SK-N-SH (cell line): ENCODE measurements around the gene SLC1A7. TPM values are rescaled to one million over a fixed set of nuclear protein-coding genes. Genes with fewer than 3 reads are reported as not detected.
A peak's percentile ranks its signal among the peaks of the same experiment; 100 is the strongest.

ENCODE experiments used
- CTCF ChIA-PET: fragments of 300-600, 350-600 bp; formaldehyde crosslinking; extraction: SDS; loops from one replicate; lab custom pipeline; 2021; lab: Yijun Ruan, JAX
- POLR2A ChIA-PET: fragments of 350-600 bp; sonication (Branson Sonifier 250); formaldehyde crosslinking; extraction: SDS; loops from one replicate; lab custom pipeline; 2020; ENCODE audit warnings: antibody characterized with exemption, inconsistent platforms; lab: Yijun Ruan, JAX
- DNase-seq: peaks from one replicate; pipeline ENCODE4 v3.0.0; 2012
- H2AFZ ChIP-seq: fragments of 200-600 bp; sonication (generic); 2 replicates; pipeline ENCODE4 v1.8.1; 2016; ENCODE audit warnings: antibody characterized with exemption, mild to moderate bottlenecking, low read depth
- H3F3A ChIP-seq: fragments of 200-600 bp; sonication (generic); replicated peaks from 2 replicates; pipeline ENCODE3; 2016; ENCODE audit warnings: antibody characterized with exemption, mild to moderate bottlenecking; ENCODE audit not compliant: insufficient read depth
- H3K27ac ChIP-seq, 2 experiments: fragments of 200-500 bp in 1 of 2; fragments of 200-600 bp in 1 of 2; sonication (Bioruptor generic) in 1 of 2; sonication (generic), shearing (Covaris generic) in 1 of 2; 2 replicates each; pipeline versions ENCODE4 v1.5.1 to v1.6.1; 2014 to 2016; ENCODE audit warnings: low read depth in 2 of 2, inconsistent platforms in 1 of 2, low read length in 1 of 2, mild to moderate bottlenecking in 1 of 2, mixed read lengths in 1 of 2
- H3K27me3 ChIP-seq: fragments of 200-600 bp; sonication (generic), shearing (Covaris generic); 2 replicates; pipeline ENCODE4 v1.6.1; 2016; ENCODE audit warnings: mixed run types; ENCODE audit not compliant: insufficient read depth
- H3K36me3 ChIP-seq, 2 experiments: fragments of 200-500 bp in 1 of 2; fragments of 200-600 bp in 1 of 2; sonication (Bioruptor generic) in 1 of 2; sonication (generic) in 1 of 2; replicated peaks in 1 of 2; 2 replicates each; pipeline versions ENCODE3 to v1.5.1; 2014 to 2016; ENCODE audit warnings: low read length in 1 of 2, mild to moderate bottlenecking in 1 of 2; ENCODE audit not compliant: insufficient read depth in 2 of 2, control insufficient read depth in 1 of 2
- H3K4me1 ChIP-seq, 2 experiments: fragments of 200-500 bp in 1 of 2; fragments of 200-600 bp in 1 of 2; sonication (Bioruptor generic) in 1 of 2; sonication (generic), shearing (Covaris generic) in 1 of 2; 2 replicates each; pipeline versions ENCODE4 v1.5.1 to v1.6.1; 2014 to 2016; ENCODE audit warnings: low read depth in 1 of 2, low read length in 1 of 2, mixed run types in 1 of 2; ENCODE audit not compliant: insufficient read depth in 2 of 2, control insufficient read depth in 1 of 2
- H3K4me2 ChIP-seq: fragments of 200-600 bp; sonication (generic), shearing (Covaris generic); 2 replicates; pipeline ENCODE4 v1.6.1; 2017; ENCODE audit warnings: mixed run types
- H3K4me3 ChIP-seq, 2 experiments: fragments of 200-500 bp in 1 of 2; fragments of 200-600 bp in 1 of 2; sonication (Bioruptor generic) in 1 of 2; sonication (generic), shearing (Covaris generic) in 1 of 2; 2 replicates each; pipeline versions ENCODE4 v1.5.1 to v1.8.1; 2014 to 2016; ENCODE audit warnings: low read depth in 2 of 2, inconsistent platforms in 1 of 2, low read length in 1 of 2, mild to moderate bottlenecking in 1 of 2, mixed read lengths in 1 of 2, moderate library complexity in 1 of 2
- H3K79me2 ChIP-seq: fragments of 200-600 bp; sonication (generic); 2 replicates; pipeline ENCODE4 v1.8.1; 2017; ENCODE audit warnings: mild to moderate bottlenecking; ENCODE audit not compliant: insufficient read depth
- H3K9ac ChIP-seq: fragments of 200-600 bp; sonication (generic); 2 replicates; pipeline ENCODE4 v1.6.1; 2017; ENCODE audit warnings: mixed run types
- H3K9me2 ChIP-seq: fragments of 200-600 bp; sonication (generic); 2 replicates; pipeline ENCODE4 v1.6.1; 2017; ENCODE audit warnings: mixed run types
- H3K9me3 ChIP-seq: fragments of 200-600 bp; sonication (generic); 2 replicates; pipeline ENCODE4 v1.6.1; 2017; ENCODE audit warnings: mixed run types, mild to moderate bottlenecking, moderate library complexity
- H4K20me1 ChIP-seq: fragments of 200-600 bp; sonication (generic); 2 replicates; pipeline ENCODE4 v1.6.1; 2017; ENCODE audit warnings: mild to moderate bottlenecking, mixed run types; ENCODE audit not compliant: insufficient read depth
- CHD2 ChIP-seq: fragments of 150-350 bp; IDR thresholded peaks from 2 replicates; pipeline ENCODE4 v1.6.1; 2018; ENCODE audit warnings: low read length; ENCODE audit not compliant: partially characterized antibody
- EP300 ChIP-seq, 2 experiments: IDR thresholded peaks; 2 replicates each; pipeline versions ENCODE4 v1.4.0 to v1.6.1; 2012; ENCODE audit warnings: borderline replicate concordance in 1 of 2, low read depth in 1 of 2, low read length in 1 of 2
- FOSL2 ChIP-seq: IDR thresholded peaks from 2 replicates; pipeline ENCODE4 v1.4.0; 2012; ENCODE audit warnings: low read depth, mild to moderate bottlenecking, moderate library complexity, borderline replicate concordance
- FOXJ3 ChIP-seq: sonication (generic); formaldehyde crosslinking; IDR thresholded peaks from 2 replicates; pipeline ENCODE4 v1.5.1; 2020; ENCODE audit warnings: mild to moderate bottlenecking, missing genetic modification reagents
- JUND ChIP-seq: IDR thresholded peaks from 2 replicates; pipeline ENCODE4 v1.4.0; 2012
- NFIC ChIP-seq: IDR thresholded peaks from 2 replicates; pipeline ENCODE4 v1.4.0; 2012; ENCODE audit warnings: borderline replicate concordance
- PBX3 ChIP-seq: IDR thresholded peaks from 2 replicates; pipeline ENCODE4; 2012
- POLR2AphosphoS5 ChIP-seq: IDR thresholded peaks from 2 replicates; pipeline ENCODE4 v1.6.1; 2012; ENCODE audit warnings: low read depth, low read length
- SIN3A ChIP-seq: IDR thresholded peaks from 2 replicates; pipeline ENCODE4 v1.6.1; 2012; ENCODE audit warnings: low read depth, mild to moderate bottlenecking, low read length, moderate library complexity, borderline replicate concordance
- TCF12 ChIP-seq: IDR thresholded peaks from 2 replicates; pipeline ENCODE4 v1.4.0; 2012
- YY1 ChIP-seq: IDR thresholded peaks from 2 replicates; pipeline ENCODE4 v1.4.0; 2012; ENCODE audit warnings: low read depth, mild to moderate bottlenecking
- WGBS: methylation state at CpG from one replicate; pipeline ENCODE4 v1.1.6; 2017; ENCODE audit warnings: low lambda C conversion rate; 5-methylcytosine and 5-hydroxymethylcytosine counted together
- polyA plus RNA-seq, 3 experiments: library from polyadenylated mRNA; depleted of rRNA; stranded (reverse); fragments of >200 nt; gene quantifications; 2 replicates each; pipeline ENCODE4 v1.2.3, GENCODE V29; 2012
- TF ChIP-seq, protein P1 (sequence below): IDR thresholded peaks from 2 replicates; pipeline ENCODE4 v1.4.0; 2012; ENCODE audit warnings: low read depth, borderline replicate concordance

The SLC1A7 gene
- polyA plus RNA-seq, 1 of the 3 experiments (the other 2 are of a cell fraction) = not detected

DNA sequence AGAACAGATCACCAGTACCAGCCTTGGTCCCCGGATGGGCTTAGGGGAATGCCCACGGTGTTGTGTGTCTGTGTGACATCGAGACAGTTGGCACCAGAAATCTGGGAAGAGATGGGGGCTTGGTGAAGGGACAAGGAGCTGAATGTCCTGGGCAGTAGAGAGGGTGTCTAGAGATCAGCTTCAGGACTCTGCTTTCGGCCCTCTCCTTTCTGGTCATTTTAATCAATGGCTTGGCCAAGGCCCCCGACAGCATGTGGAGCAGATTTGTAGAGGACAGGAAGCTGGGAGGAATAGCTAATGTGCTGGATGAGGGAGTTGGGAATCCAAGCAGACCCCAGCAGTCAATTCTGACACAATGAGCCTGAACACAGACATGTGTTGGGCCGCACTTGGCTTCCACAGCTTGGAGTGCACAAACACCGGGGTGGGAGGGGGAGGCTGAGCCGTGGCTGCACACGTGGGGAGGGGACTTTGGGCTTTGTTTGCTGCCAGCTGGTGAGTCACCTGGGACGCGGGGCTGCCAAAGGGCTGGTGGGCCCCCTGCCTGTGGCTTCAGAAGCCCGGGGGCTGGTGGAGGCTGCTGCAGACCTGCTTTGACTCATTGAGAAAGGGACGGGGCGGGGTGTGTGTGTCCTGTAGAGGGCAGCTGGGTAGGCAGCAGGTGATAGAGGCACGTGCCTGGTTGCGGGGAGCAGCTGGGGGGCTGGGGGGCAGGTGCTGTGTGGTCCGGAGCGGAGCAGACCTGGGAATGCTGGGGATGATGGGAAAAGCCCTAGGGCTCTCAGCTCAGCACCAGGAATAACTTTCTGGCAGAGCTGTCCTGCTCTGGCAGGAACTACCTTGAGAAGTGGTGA lies 20.9 kb downstream of the SLC1A7 start:
- Histone ChIP-seq H3K4me1 (peaks cover 15 to 33% of the 10 kb centered on the region in 2 experiments; a peak in 2 of 4 replicates), H4K20me1 (no peaks in the 10 kb centered on the region), H3K4me3 (no peak overlapping the region), H3K79me2 (no peaks in the 10 kb centered on the region), H3F3A (no peaks in the 10 kb centered on the region), H3K9me3 (no peaks in the 10 kb centered on the region), H2AFZ (no peak overlapping the region), H3K4me2 (no peak overlapping the region), H3K9me2 (no peaks in the 10 kb centered on the region), H3K27ac (no peak overlapping the region), H3K36me3 (no peaks in the 10 kb centered on the region), H3K27me3 (no peaks in the 10 kb centered on the region), H3K9ac (no peak overlapping the region)
- 72% methylated on average over 11 of the region's 18 CpGs for WGBS
- peak; percentile 62 for DNase-seq
- ChIA-PET CTCF (interaction anchor here (0.8 to 2.1 kb wide), 5 partner anchors 15 to 107 kb away, joined by 3 to 8 read pairs (median 3); no protein-coding TSS in a partner anchor), POLR2A (interaction anchor here (0.5 kb wide), 1 partner anchor 16 kb away, joined by 3 read pairs; no protein-coding TSS in a partner anchor)
- peak; percentile 53; the same call in 1 of the 2 replicates for TF ChIP-seq NFIC
- no peak for TF ChIP-seq POLR2AphosphoS5
- TF ChIP-seq CHD2 = no peak
- TF ChIP-seq PBX3 = 0 out of 2 replicates have a peak, but pooled peaks have one; percentile 9
- TF ChIP-seq YY1 = no peak
- no peak for TF ChIP-seq SIN3A
- TF ChIP-seq EP300 (IDR thresholded peaks at IDR 0.05; ENCODE audit: borderline replicate concordance in 1 of 2, low read depth in 1 of 2, low read length in 1 of 2) = peak in 1 of 2 experiments; percentile 41; a peak in 1 of 4 replicates
- peak; percentile 51; the same call in 1 of the 2 replicates for TF ChIP-seq FOSL2
- peak; percentile 59 for TF ChIP-seq TCF12

GRCh38 chr1:53120659-53121058 lies 21.8 kb downstream of the SLC1A7 start:
- Histone ChIP-seq H3F3A (no peaks in the 10 kb centered on the region), H3K79me2 (no peaks in the 10 kb centered on the region), H3K27me3 (no peaks in the 10 kb centered on the region), H3K4me3 (no peak overlapping the region), H2AFZ (no peak overlapping the region), H3K4me2 (no peak overlapping the region), H4K20me1 (no peaks in the 10 kb centered on the region), H3K4me1 (peaks cover 20 to 41% of the 10 kb centered on the region in 2 experiments; a peak in 3 of 4 replicates), H3K9me3 (no peaks in the 10 kb centered on the region), H3K27ac (no peak overlapping the region), H3K36me3 (no peaks in the 10 kb centered on the region), H3K9me2 (no peaks in the 10 kb centered on the region), H3K9ac (no peak overlapping the region)
- POLR2A ChIA-PET = no interaction called here
- CTCF ChIA-PET = interaction anchor here (1.0 to 1.3 kb wide), 2 partner anchors 10 to 106 kb away, joined by 3 read pairs; no protein-coding TSS in a partner anchor
- DNase-seq = no peak
- 87% methylated on average over 9 of the region's 12 CpGs for WGBS
- TF ChIP-seq TCF12 (no peak), JUND (no peak), FOXJ3 (CRISPR knock-in tag) (no peak), NFIC (no peak)
- TF ChIP-seq, protein P1, sequence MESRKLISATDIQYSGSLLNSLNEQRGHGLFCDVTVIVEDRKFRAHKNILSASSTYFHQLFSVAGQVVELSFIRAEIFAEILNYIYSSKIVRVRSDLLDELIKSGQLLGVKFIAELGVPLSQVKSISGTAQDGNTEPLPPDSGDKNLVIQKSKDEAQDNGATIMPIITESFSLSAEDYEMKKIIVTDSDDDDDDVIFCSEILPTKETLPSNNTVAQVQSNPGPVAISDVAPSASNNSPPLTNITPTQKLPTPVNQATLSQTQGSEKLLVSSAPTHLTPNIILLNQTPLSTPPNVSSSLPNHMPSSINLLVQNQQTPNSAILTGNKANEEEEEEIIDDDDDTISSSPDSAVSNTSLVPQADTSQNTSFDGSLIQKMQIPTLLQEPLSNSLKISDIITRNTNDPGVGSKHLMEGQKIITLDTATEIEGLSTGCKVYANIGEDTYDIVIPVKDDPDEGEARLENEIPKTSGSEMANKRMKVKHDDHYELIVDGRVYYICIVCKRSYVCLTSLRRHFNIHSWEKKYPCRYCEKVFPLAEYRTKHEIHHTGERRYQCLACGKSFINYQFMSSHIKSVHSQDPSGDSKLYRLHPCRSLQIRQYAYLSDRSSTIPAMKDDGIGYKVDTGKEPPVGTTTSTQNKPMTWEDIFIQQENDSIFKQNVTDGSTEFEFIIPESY = no peak
